ENCODE measurements around the gene LCN6. TPM values are rescaled to one million over a fixed set of nuclear protein-coding genes. Genes with fewer than 3 reads are reported as not detected.

Gene LCN6
- total RNA-seq, 2 experiments from 2014 or later = not detected

- H3K4me1 Mint-ChIP-seq (ENCODE audit: low read depth) = peaks cover 45% of the 10 kb centered on the region
- POLR2A ChIA-PET = no interaction called here
- no peak overlapping the region for H3K27ac ChIP-seq (ENCODE audit: low read depth in 1 of 2, low read length in 2 of 2)
- peaks cover 14% of the 10 kb centered on the region for H3K36me3 ChIP-seq (ENCODE audit: insufficient read depth, low read length)
- H3K9me3 ChIP-seq (ENCODE audit: control insufficient read depth in 1 of 2, insufficient read depth in 1 of 2, low read length in 2 of 2) = no peaks in the 10 kb centered on the region
- DNase-seq = no peak
- H3K4me1 ChIP-seq (ENCODE audit: insufficient read depth, low read length) = peaks cover 41% of the 10 kb centered on the region
- intact Hi-C loops (cut with DNase I, micrococcal nuclease) = loop anchor here in 1 of 2 experiments (10.0 kb wide), 1 partner anchor 660 kb away; the partner anchor contains the start of gene NSMF
- no peaks in the 10 kb centered on the region for H3K27me3 Mint-ChIP-seq
- ATAC-seq (ENCODE audit: poor library complexity) = no peak
- CTCF ChIA-PET = no interaction called here
- no peak for TF ChIP-seq CTCF (IDR thresholded peaks at IDR 0.05)
- H3K27me3 ChIP-seq (ENCODE audit: control insufficient read depth in 1 of 2, insufficient read depth in 2 of 2, low read length in 2 of 2) = no peaks in the 10 kb centered on the region
- no peaks in the 10 kb centered on the region for H3K9me3 Mint-ChIP-seq
- H3K36me3 Mint-ChIP-seq (ENCODE audit: low read depth) = no peaks in the 10 kb centered on the region
- H3K27ac Mint-ChIP-seq = no peak overlapping the region
- no peak overlapping the region for H3K4me3 ChIP-seq (ENCODE audit: low read length)
- no peak overlapping the region for H3K4me3 Mint-ChIP-seq
These were observed 46.6 kb upstream of the LCN6 start for GRCh38 chr9:136795000-136795348.

- no peak for ATAC-seq (ENCODE audit: poor library complexity)
- H3K4me3 Mint-ChIP-seq = no peak overlapping the region
- no peak for DNase-seq
- Histone ChIP-seq H3K27me3 (ENCODE audit: control insufficient read depth in 1 of 2, insufficient read depth in 2 of 2, low read length in 2 of 2) (no peaks in the 10 kb centered on the region), H3K27ac (ENCODE audit: low read depth in 1 of 2, low read length in 2 of 2) (no peak overlapping the region), H3K4me3 (ENCODE audit: low read length) (no peak overlapping the region), H3K4me1 (ENCODE audit: insufficient read depth, low read length) (peaks cover 35% of the 10 kb centered on the region), H3K9me3 (ENCODE audit: control insufficient read depth in 1 of 2, insufficient read depth in 1 of 2, low read length in 2 of 2) (no peaks in the 10 kb centered on the region), H3K36me3 (ENCODE audit: insufficient read depth, low read length) (peaks cover 14% of the 10 kb centered on the region)
- intact Hi-C loops (cut with DNase I, micrococcal nuclease) = loop anchor here in 1 of 2 experiments (10.0 kb wide), 1 partner anchor 660 kb away; the partner anchor contains the start of gene NSMF
- no peak overlapping the region for H3K27ac Mint-ChIP-seq
- no peaks in the 10 kb centered on the region for H3K27me3 Mint-ChIP-seq
- H3K9me3 Mint-ChIP-seq = no peaks in the 10 kb centered on the region
- H3K36me3 Mint-ChIP-seq (ENCODE audit: low read depth) = no peaks in the 10 kb centered on the region
- H3K4me1 Mint-ChIP-seq (ENCODE audit: low read depth) = peaks cover 42% of the 10 kb centered on the region
- POLR2A ChIA-PET = interaction anchor here (4.4 kb wide), 1 partner anchor 13 kb away, joined by 30 read pairs; the partner anchor contains the start of gene RABL6
- CTCF ChIA-PET = no interaction called here
- no peak for TF ChIP-seq CTCF (IDR thresholded peaks at IDR 0.05)
These were observed 46.1 kb upstream of the LCN6 start for GRCh38 chr9:136794281-136794999.

- H3K27me3 ChIP-seq (ENCODE audit: control insufficient read depth in 1 of 2, insufficient read depth in 2 of 2, low read length in 2 of 2) = no peaks in the 10 kb centered on the region
- H3K27ac ChIP-seq (ENCODE audit: low read depth in 1 of 2, low read length in 2 of 2) = no peak overlapping the region
- CTCF ChIA-PET = no interaction called here
- DNase-seq = peak in 1 of 14 experiments; percentile 39
- H3K36me3 ChIP-seq (ENCODE audit: insufficient read depth, low read length) = peaks cover 14% of the 10 kb centered on the region
- peak overlapping the region; percentile 62 for H3K27ac Mint-ChIP-seq
- POLR2A ChIA-PET = interaction anchor here (4.4 kb wide), 1 partner anchor 14 kb away, joined by 30 read pairs; the partner anchor contains the start of gene RABL6
- no peak for ATAC-seq (ENCODE audit: poor library complexity)
- intact Hi-C loops (cut with DNase I, micrococcal nuclease) = loop anchor here in 1 of 2 experiments (10.0 kb wide), 1 partner anchor 661 kb away; the partner anchor contains the start of gene NSMF
- no peaks in the 10 kb centered on the region for H3K36me3 Mint-ChIP-seq (ENCODE audit: low read depth)
- no peaks in the 10 kb centered on the region for H3K9me3 Mint-ChIP-seq
- peaks cover 26% of the 10 kb centered on the region for H3K4me1 ChIP-seq (ENCODE audit: insufficient read depth, low read length)
- H3K4me1 Mint-ChIP-seq (ENCODE audit: low read depth) = peaks cover 46% of the 10 kb centered on the region
- H3K9me3 ChIP-seq (ENCODE audit: control insufficient read depth in 1 of 2, insufficient read depth in 1 of 2, low read length in 2 of 2) = no peaks in the 10 kb centered on the region
- no peak overlapping the region for H3K4me3 ChIP-seq (ENCODE audit: low read length)
- no peak for TF ChIP-seq CTCF (IDR thresholded peaks at IDR 0.05)
- H3K4me3 Mint-ChIP-seq = peak overlapping the region; percentile 25
- no peaks in the 10 kb centered on the region for H3K27me3 Mint-ChIP-seq
These were observed 45.0 kb upstream of the LCN6 start for GRCh38 chr9:136793086-136793946.
